Glutamatergic neuron (in vitro differentiated cells): ENCODE results near the gene VEGFA. TPM values are rescaled to one million over a fixed set of nuclear protein-coding genes. Genes with fewer than 3 reads are reported as not detected.

ENCODE experiments used
- DNase-seq: peaks from one replicate; pipeline ENCODE4 v3.0.0; 2022
- H3K27ac Mint-ChIP-seq: one replicate; pipeline ENCODE4 v1.8.0; 2020; ENCODE audit warnings: mild to moderate bottlenecking, mixed read lengths, inconsistent platforms; ENCODE audit not compliant: unreplicated experiment
- H3K27me3 Mint-ChIP-seq: one replicate; pipeline ENCODE4 v1.8.0; 2020; ENCODE audit warnings: mild to moderate bottlenecking, moderate library complexity, mixed read lengths, inconsistent platforms; ENCODE audit not compliant: unreplicated experiment
- H3K36me3 Mint-ChIP-seq: one replicate; pipeline ENCODE4 v1.8.0; 2020; ENCODE audit warnings: mild to moderate bottlenecking, mixed read lengths, inconsistent platforms; ENCODE audit not compliant: unreplicated experiment
- H3K4me1 Mint-ChIP-seq: one replicate; pipeline ENCODE4 v1.8.0; 2020; ENCODE audit warnings: mild to moderate bottlenecking, low read depth, mixed read lengths, inconsistent platforms; ENCODE audit not compliant: unreplicated experiment
- H3K4me3 Mint-ChIP-seq: one replicate; pipeline ENCODE4 v1.8.0; 2020; ENCODE audit warnings: mild to moderate bottlenecking, mixed read lengths, inconsistent platforms; ENCODE audit not compliant: unreplicated experiment
- H3K9me3 Mint-ChIP-seq: one replicate; pipeline ENCODE4 v1.8.0; 2020; ENCODE audit warnings: mild to moderate bottlenecking, moderate library complexity, mixed read lengths, inconsistent platforms; ENCODE audit not compliant: unreplicated experiment
- CTCF ChIP-seq: fragments of 200-600 bp; sonication (generic); IDR thresholded peaks from one replicate; pipeline ENCODE4 v1.5.0; 2021; ENCODE audit not compliant: partially characterized antibody, unreplicated experiment
- total RNA-seq: library from RNA; stranded (reverse); fragmentation: NEBNext Ultra II Directional; extraction: Animal tissue kit (Norgen Biotek cat#: 25700); gene quantifications from one replicate; pipeline ENCODE4 v1.2.1, GENCODE V29; 2021; ENCODE audit not compliant: unreplicated experiment

VEGFA gene
- total RNA-seq, 1 donor from 2014 or later: 21.6 TPM

DNA sequence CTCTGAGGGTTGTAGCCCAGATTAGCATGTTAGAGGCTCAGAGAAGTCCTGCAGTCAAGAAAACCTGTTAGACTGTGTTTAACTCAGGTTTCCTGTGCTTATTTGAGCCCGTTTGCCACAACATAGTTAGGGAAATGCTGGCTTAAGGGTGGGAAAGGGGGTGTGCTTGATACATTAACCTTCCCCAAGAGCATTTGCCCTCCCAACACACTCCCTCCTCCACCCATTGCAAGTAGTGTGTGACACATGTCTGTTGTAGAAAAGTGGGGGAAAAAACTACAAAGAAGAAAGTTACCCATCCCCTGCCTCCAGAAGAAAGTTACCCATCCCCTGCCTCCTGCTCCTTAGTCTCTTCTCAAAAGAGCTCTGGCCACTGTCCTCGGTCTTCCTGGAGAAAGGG is 45.7 kb upstream of the VEGFA start:
- H3K4me1 Mint-ChIP-seq: no peaks in the 10 kb centered on the region
- no peaks in the 10 kb centered on the region for H3K36me3 Mint-ChIP-seq
- no peak overlapping the region for H3K4me3 Mint-ChIP-seq
- no peak for TF ChIP-seq CTCF
- no peak overlapping the region for H3K27ac Mint-ChIP-seq
- no peak for DNase-seq
- peaks cover 4% of the 10 kb centered on the region for H3K27me3 Mint-ChIP-seq
- peaks cover 9% of the 10 kb centered on the region for H3K9me3 Mint-ChIP-seq

DNA sequence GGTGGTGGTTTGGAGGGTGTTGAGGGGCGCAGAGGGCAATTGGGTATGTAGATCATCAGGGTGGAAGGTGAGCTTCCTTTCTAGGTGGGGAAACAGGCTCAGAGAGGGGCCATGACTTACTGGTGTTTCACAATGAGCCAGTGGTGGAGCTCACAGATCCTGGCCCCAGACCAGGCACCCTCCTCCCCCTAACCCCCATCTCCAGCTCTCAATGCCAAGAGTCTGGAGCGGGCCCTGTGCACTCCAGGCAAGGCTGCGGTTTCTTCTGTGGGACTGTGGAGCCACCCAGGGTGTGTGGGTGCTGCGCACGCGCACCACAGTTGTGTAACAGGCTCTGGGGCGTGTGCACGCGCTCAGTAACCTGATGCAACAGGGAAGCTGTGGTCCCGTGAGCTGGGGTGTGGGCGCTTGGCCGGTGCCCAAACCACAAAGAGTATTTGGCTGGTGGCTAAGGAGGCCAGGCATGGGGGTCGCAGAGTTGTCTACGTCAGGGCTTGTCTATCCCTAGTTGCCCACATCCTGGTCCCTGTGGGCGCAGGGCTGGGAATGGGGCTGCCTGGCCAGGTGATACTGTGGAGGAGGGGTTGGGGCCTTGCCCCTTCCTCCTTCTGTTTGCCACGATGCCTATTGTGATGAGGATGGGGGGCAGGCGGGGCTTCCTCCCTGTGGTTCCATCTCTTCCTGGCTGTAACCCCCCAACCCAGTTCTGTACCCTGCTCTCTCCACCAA is 44.9 kb upstream of the VEGFA start:
- Mint-ChIP-seq H3K9me3 (peaks cover 9% of the 10 kb centered on the region), H3K36me3 (no peaks in the 10 kb centered on the region), H3K4me1 (no peaks in the 10 kb centered on the region), H3K27me3 (peaks cover 4% of the 10 kb centered on the region), H3K4me3 (no peak overlapping the region), H3K27ac (no peak overlapping the region)
- TF ChIP-seq CTCF: no peak
- no peak for DNase-seq

GRCh38 chr6:43725643-43726580 is 44.1 kb upstream of the VEGFA start:
- H3K4me3 Mint-ChIP-seq: no peak overlapping the region
- DNase-seq: no peak
- peaks cover 4% of the 10 kb centered on the region for H3K27me3 Mint-ChIP-seq
- no peak overlapping the region for H3K27ac Mint-ChIP-seq
- no peaks in the 10 kb centered on the region for H3K4me1 Mint-ChIP-seq
- H3K9me3 Mint-ChIP-seq: peaks cover 8% of the 10 kb centered on the region
- TF ChIP-seq CTCF: no peak
- no peaks in the 10 kb centered on the region for H3K36me3 Mint-ChIP-seq

GRCh38 chr6:43727634-43728033 is 42.4 kb upstream of the VEGFA start:
- DNase-seq: no peak
- no peaks in the 10 kb centered on the region for H3K36me3 Mint-ChIP-seq

More at GRCh38 chr6:43727634-43728033, 42.4 kb upstream of the VEGFA start:
- Mint-ChIP-seq H3K4me3 (no peak overlapping the region), H3K9me3 (peaks cover 8% of the 10 kb centered on the region), H3K27ac (no peak overlapping the region), H3K4me1 (no peaks in the 10 kb centered on the region), H3K27me3 (peaks cover 4% of the 10 kb centered on the region)
- no peak for TF ChIP-seq CTCF
